K562 (cell line): ENCODE data around the gene CDC20. TPM values are rescaled to one million over a fixed set of nuclear protein-coding genes. Genes with fewer than 3 reads are reported as not detected.

Experiments
- BRF2 ChIP-seq: IDR thresholded peaks from 3 replicates; pipeline ENCODE4 v1.6.1; 2011; ENCODE audit warnings: borderline replicate concordance, mild to moderate bottlenecking; ENCODE audit not compliant: insufficient read length, insufficient read depth
- CBFB ChIP-seq: sonication (generic); formaldehyde crosslinking; IDR thresholded peaks from 2 replicates; pipeline ENCODE4 v1.4.0; 2020; ENCODE audit warnings: mild to moderate bottlenecking, missing genetic modification reagents
- CLOCK ChIP-seq: fragments of 250-450 bp; sonication (Bioruptor Pico); IDR thresholded peaks from 2 replicates; pipeline ENCODE4 v1.4.0; 2020; ENCODE audit warnings: mild to moderate bottlenecking, moderate library complexity, borderline replicate concordance
- ELF2 ChIP-seq: fragments of 250-450 bp; sonication (Bioruptor Pico); IDR thresholded peaks from 2 replicates; pipeline ENCODE4 v1.5.0; 2021; ENCODE audit warnings: mild to moderate bottlenecking
- EZH2 ChIP-seq: IDR thresholded peaks from 2 replicates; pipeline ENCODE4 v1.6.1; 2012; ENCODE audit warnings: low read depth, mild to moderate bottlenecking, inconsistent platforms, low read length, borderline replicate concordance
- HCFC1 ChIP-seq: IDR thresholded peaks from 2 replicates; pipeline ENCODE4 v1.6.1; 2012; ENCODE audit warnings: low read depth, low read length, improper control_type of control experiment
- KDM1A ChIP-seq, 2 experiments: fragments of 450-650 bp; IDR thresholded peaks; 2 replicates each; pipeline ENCODE4 v1.6.1; 2016; ENCODE audit warnings: mild to moderate bottlenecking in 2 of 2
- KDM5B ChIP-seq: fragments of 200-600 bp; sonication (generic); IDR thresholded peaks from 2 replicates; pipeline ENCODE4 v1.6.1; 2012; ENCODE audit warnings: low read depth, mild to moderate bottlenecking, moderate library complexity, low read length, control low read depth, inconsistent platforms; ENCODE audit not compliant: insufficient replicate concordance
- MECOM ChIP-seq: fragments of 250-450 bp; sonication (Bioruptor Pico); IDR thresholded peaks from 2 replicates; pipeline ENCODE4 v1.8.0; 2022; ENCODE audit warnings: inconsistent platforms
- MXD1 ChIP-seq: fragments of 250-450 bp; sonication (Bioruptor Pico); IDR thresholded peaks from 2 replicates; pipeline ENCODE4 v1.8.0; 2021; ENCODE audit warnings: borderline replicate concordance, mild to moderate bottlenecking, moderate library complexity; ENCODE audit not compliant: poor library complexity, severe bottlenecking
- PCBP1 ChIP-seq: fragments of 200-400 bp; formaldehyde crosslinking; IDR thresholded peaks from 2 replicates; pipeline ENCODE4 v1.6.1; 2018; ENCODE audit warnings: mild to moderate bottlenecking, low read depth, low read length; ENCODE audit not compliant: poor library complexity, severe bottlenecking
- PML ChIP-seq: IDR thresholded peaks from 2 replicates; pipeline ENCODE4 v1.6.1; 2012; ENCODE audit warnings: low read length, inconsistent platforms
- TAF9B ChIP-seq: fragments of 450-650 bp; IDR thresholded peaks from 2 replicates; pipeline ENCODE4 v1.6.1; 2018; ENCODE audit warnings: mild to moderate bottlenecking; ENCODE audit not compliant: partially characterized antibody
- TAL1 ChIP-seq: fragments of 450-650 bp; IDR thresholded peaks from 2 replicates; pipeline ENCODE4 v1.6.1; 2016; ENCODE audit warnings: mild to moderate bottlenecking
- XRCC3 ChIP-seq: fragments of 450-650 bp; IDR thresholded peaks from 2 replicates; pipeline ENCODE4 v1.6.1; 2017; ENCODE audit warnings: mild to moderate bottlenecking, moderate library complexity
- ZBTB49 ChIP-seq: sonication (generic); formaldehyde crosslinking; IDR thresholded peaks from 2 replicates; pipeline ENCODE4 v1.8.0; 2022; ENCODE audit warnings: missing genetic modification reagents, mild to moderate bottlenecking, borderline replicate concordance
- ZFP36 ChIP-seq: fragments of 150-350 bp; IDR thresholded peaks from 2 replicates; pipeline ENCODE4 v1.6.1; 2018; ENCODE audit warnings: low read length, low read depth; ENCODE audit not compliant: partially characterized antibody
- ZNF282 ChIP-seq: sonication (generic); formaldehyde crosslinking; IDR thresholded peaks from 2 replicates; pipeline ENCODE4 v1.8.1; 2023; ENCODE audit warnings: missing genetic modification reagents
- ZNF395 ChIP-seq: fragments of 200-800 bp; sonication (Bioruptor generic); IDR thresholded peaks from 2 replicates; pipeline ENCODE4 v1.6.1; 2017; ENCODE audit warnings: missing genetic modification characterization, missing compliant biosample characterization
- ZNF668 ChIP-seq: fragments of 250-450 bp; sonication (Bioruptor Pico); IDR thresholded peaks from 2 replicates; pipeline ENCODE4 v1.8.0; 2022; ENCODE audit warnings: mild to moderate bottlenecking, inconsistent platforms
- polyA plus RNA-seq, 8 experiments: library from polyadenylated mRNA; depleted of rRNA in 4 of 8; stranded (reverse) in 5 of 8; unstranded in 3 of 8; fragments of >200 nt; fragmentation: Nextera tagmentation in 2 of 8; fragmentation: Illumina TruSeq in 1 of 8; extraction: Ambion mirVana in 2 of 8; extraction: Trizol in 1 of 8; gene quantifications; 2 replicates each; pipeline versions ENCODE4 v1.2.1 to v1.2.3, GENCODE V29; 2011 to 2014; ENCODE audit warnings: inconsistent platforms in 1 of 8, missing spikeins in 1 of 8
- total RNA-seq, 7 experiments: library from RNA; depleted of rRNA in 6 of 7; stranded (reverse); fragments of >200 nt in 6 of 7; fragmentation: Illumina TruSeq in 2 of 7; extraction: Trizol in 2 of 7; gene quantifications; 2 replicates each; pipeline versions ENCODE4 v1.2.1 to v1.2.3, GENCODE V29; 2011 to 2021; ENCODE audit warnings: low replicate concordance in 1 of 7

CDC20 gene
- total and polyA plus RNA-seq, 9 of the 15 experiments (the other 6 are each of a cell fraction or from before 2014, with no cell fraction given), result 45.2 to 224 (median 121) TPM

- TF ChIP-seq XRCC3 (no peak), HCFC1 (no peak), CLOCK (no peak), BRF2 (no peak), PML (peak; percentile 70; the same call in 1 of the 2 replicates), KDM1A (IDR thresholded peaks at IDR 0.05) (peak; percentile 87 to 89), MECOM (CRISPR knock-in tag) (0 out of 2 replicates have a peak, but pooled peaks have one; percentile 58), ZNF282 (CRISPR knock-in tag) (no peak), ZNF668 (CRISPR knock-in tag) (no peak), EZH2 (no peak), PCBP1 (no peak), ELF2 (no peak), TAF9B (no peak), ZBTB49 (CRISPR knock-in tag) (no peak), MXD1 (no peak), CBFB (CRISPR knock-in tag) (no peak), ZFP36 (no peak), KDM5B (no peak), ZNF395 (CRISPR knock-in tag) (peak; percentile 60; the same call in 1 of the 2 replicates), TAL1 (peak; percentile 90)
These were observed 43.5 kb downstream of the CDC20 start (continued) for GRCh38 chr1:43402089-43402865.
